GM18861 (cell line): ENCODE data around the gene TSPAN15.

ENCODE experiments used
- ATAC-seq: cut with Tn5 transposase; IDR thresholded peaks from one replicate; pipeline ENCODE4 v1.9.1; 2021; ENCODE audit not compliant: unreplicated experiment

TSPAN15 gene

DNA sequence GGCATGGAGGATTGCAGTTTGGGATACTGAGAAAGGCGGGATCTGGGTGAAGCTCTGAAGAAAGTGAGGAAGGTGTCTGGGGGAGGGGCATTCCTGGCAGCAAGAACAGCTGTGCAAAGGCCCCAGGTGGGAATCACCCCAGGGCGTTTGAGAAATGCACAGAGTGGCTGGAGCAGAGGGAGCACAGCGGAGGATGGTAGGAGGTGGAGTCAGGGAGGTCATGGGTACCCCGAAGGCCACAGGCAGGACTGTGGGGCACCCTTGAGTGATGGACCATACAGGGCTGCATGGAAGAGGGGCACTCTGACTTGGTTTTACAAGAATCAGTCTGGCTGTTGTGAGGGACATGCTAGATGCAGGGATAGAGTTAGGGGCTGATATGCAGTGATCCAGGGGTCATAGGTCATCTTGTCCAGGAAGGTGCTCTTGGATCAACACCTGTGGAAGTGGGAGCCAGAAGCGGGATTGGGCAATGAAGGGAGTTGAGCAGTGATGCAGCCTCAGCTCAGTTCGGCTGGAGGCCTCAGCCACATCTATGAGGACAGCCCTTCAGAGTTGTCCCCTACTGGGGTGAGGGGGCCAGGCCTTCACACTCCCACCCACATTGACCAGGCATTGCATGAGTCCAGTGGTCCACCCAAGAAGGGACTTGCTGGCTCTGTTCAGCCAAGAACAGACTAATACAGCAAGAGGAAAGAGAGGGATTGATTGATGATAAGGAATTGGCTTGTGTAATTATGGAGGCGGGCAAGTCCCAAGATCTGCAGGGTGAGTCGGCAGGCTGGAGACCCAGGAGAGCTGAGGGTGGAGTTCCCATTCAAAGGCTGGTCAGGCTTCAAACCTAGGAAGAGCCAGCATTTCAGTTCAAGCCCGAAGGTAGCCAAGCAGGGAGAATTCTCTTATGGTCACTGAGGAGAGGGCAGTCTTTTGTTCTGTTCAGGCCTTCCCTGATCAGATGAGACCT is 48.7 kb downstream of the TSPAN15 start:
- no peak for ATAC-seq

DNA sequence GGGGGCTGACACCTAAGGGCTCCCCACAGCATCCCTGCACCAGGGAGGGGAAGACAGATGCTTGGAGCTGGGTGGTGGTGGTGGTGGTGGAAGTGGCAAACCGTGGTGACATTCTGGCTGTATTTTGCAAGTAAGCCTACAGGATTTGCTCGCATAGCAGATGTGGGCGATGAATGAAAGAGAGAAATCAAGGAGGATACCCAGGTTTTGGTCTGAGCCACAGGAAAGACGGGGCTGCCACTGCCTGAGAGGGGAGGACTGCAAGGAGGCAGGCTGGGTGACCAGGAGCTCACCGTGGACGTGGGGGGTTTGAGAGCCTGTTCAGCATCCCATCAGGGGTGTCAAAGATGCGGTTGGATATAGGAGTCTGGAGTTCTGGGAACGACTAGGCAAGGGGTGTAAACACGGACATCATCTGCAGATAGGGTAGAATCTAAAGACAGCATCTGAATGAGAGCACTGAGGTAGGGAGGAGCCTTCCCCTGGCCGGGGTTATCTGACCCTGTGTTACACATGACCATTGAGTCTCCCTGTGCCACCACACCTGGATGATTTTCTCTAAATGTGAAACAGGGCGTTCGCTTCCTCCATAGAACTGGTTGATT is 49.7 kb downstream of the TSPAN15 start:
- ATAC-seq = no peak

DNA sequence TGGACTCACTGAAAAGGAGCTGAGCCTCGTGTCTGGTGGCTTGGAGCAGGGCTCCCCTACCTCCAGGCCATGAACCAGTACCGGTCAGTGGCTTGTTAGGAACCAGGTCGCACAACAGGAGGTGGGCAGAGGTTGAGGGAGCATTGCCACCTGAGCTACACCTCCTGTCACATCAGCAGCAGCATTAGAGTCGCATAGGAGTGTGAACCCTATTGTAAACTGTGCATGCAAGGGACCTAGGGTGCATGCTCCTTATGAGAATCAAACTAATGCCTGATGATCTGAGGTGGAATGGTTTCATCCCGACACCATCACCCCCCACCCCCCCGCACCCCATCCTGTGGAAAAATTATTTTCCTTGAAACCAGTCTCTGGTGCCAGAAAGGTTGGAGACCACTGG is 50.4 kb downstream of the TSPAN15 start:
- ATAC-seq = no peak

DNA sequence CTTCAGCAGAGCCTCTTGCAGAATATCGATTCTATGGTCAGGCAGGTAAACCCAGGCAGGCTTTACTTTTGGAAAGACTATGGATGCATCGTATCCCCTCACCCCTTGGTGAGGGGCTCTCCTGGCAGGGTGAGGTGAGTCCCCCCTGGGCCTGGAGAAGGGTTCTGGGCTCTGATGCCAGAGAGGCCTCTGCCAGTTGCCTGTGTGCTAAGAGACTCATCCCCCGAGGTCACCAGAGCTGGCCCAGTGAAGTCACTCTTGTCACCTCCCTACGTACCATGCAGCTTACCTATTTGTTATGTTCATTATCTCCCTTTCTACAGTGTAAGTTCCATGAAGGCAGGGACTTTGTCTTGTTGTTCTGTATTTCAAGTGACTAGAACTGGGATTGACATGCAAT is 51.3 kb downstream of the TSPAN15 start:
- ATAC-seq = no peak

DNA sequence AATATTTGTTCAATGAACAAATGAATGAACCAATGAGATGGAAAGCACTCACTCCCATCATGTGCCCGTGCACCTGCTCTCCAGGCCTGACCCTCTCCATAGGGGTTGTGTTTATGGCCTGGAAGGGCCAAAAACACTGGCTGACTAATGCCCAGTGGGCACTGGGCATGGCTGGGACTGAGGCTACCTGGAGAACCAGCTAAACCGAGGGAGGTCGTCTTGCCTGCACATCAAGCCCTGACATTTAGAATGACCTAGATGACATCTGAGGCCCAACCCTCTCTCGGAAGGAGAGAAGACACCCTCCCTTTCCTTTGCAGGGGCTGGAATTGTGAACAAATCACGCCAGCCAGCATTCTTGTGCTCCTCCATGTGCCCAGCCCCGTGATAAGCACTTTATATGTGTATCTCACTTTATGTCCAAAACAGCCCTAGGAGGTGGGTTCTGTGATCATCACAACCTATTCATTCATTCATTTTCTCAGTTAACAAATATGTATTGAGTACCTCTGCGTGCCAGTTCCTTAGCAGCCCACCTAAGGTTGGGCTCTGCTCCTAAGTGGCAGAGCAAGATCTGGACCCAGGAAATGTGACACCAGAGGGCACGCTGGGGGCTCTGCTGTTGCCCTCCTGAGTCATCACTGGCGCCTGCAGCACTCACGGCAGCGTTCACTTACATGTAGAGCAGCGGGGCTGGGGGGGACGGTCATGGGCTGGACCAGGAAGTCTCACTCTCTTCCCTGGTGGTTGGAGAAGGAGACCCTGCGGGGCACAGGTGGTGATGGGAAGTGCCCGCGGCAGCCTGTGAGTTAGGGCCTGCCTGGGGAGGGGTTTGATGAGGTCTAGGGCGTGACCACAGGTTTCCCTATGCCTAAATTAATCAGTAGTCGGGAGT is 52.0 kb downstream of the TSPAN15 start:
- ATAC-seq = no peak

DNA sequence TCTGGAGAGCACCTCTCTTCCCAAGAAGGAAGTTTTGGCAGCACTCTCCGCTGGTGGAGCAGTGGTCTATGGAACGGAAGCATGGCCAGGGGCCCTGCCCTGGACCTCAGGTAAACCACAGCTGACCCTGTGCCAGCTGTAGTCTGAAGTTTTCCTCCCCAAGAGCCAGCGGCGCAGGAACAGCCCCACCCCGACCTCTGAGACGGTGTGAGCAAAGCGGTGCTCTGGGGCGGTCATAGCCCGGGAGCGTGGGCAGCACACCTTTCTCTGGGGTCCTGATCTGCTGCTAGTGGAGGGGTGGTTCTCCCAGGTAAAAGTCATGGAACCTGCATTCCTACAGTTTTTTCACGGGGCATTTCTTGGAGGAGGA is 52.6 kb downstream of the TSPAN15 start:
- no peak for ATAC-seq

DNA sequence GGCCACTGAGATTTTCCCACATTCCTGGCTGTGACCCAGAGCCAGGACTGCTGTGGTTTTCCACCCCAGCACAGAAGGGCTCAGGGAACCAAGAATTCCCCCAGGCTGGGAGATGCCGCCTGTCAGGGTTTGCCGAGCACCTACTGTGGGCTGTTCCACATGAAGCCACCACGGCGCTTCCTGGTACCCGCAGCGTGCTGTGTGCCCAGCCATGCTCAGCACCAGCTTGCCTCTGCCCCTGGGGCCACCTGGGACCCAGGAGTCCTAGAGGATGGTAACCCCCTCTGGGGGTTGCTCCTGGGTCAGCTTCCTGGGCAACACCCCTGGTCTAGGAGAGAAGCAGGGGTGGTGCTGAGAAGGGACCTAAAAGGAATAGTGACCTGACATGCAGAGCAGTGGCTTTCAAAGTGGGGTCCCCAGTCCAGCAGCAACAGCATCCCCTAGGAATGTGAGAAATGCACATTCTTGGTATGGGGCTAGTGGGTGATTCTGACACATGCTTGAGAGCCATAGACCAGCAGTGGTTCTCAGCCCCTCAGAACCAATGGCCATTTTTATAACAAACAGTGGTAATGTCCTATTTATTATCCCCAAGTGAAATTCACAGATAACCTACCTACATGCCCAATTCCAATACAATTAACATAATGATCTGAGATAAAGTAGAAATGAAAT is 53.4 kb downstream of the TSPAN15 start:
- ATAC-seq = no peak

DNA sequence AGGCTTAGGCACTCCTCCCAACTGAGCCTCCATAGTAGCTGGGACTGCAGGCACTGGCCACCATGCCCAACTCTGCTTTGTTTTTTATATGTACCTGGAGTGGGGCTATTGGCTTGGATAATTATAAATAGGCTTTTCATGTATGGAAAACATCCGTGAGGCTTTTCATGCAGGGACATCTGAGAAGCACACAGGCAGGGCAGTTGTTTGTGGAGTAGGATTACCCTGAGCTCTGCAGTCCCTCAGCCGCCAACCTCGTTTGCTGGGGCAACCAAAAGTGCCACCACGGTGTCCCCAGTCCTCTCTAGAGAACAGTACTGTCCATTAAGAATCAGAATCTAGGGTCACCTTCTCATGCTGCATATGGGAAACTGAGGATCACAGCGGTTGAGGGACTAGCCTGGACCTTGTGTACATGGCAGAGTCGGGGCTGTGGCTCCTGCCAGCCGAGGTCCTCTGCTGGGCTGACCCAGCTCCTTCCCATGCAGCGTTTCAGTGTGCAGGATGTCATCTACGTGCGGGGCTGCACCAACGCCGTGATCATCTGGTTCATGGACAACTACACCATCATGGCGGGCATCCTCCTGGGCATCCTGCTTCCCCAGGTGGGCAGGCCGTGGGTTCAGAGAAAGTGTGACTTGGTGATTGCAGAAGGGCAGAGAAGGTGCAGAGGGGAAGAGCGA is 54.5 kb downstream of the TSPAN15 start:
- no peak for ATAC-seq

DNA sequence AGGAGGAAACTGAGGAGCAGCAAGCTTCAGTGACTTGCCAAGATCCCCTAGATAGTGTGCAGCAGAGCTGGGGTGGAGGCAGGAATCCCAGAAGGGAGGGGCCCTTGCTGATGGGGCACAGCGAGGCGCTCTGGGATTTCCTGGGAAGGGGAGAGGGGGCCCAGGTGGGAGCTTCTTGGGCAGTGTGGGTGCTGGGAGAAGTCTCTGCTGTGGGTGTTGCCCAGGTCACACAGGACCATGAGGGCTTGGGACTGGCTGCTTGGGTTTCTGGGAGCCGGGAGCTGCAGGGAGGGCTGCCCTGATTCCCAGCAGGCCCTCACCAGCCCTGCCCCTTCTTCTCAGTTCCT is 55.2 kb downstream of the TSPAN15 start:
- ATAC-seq = no peak

DNA sequence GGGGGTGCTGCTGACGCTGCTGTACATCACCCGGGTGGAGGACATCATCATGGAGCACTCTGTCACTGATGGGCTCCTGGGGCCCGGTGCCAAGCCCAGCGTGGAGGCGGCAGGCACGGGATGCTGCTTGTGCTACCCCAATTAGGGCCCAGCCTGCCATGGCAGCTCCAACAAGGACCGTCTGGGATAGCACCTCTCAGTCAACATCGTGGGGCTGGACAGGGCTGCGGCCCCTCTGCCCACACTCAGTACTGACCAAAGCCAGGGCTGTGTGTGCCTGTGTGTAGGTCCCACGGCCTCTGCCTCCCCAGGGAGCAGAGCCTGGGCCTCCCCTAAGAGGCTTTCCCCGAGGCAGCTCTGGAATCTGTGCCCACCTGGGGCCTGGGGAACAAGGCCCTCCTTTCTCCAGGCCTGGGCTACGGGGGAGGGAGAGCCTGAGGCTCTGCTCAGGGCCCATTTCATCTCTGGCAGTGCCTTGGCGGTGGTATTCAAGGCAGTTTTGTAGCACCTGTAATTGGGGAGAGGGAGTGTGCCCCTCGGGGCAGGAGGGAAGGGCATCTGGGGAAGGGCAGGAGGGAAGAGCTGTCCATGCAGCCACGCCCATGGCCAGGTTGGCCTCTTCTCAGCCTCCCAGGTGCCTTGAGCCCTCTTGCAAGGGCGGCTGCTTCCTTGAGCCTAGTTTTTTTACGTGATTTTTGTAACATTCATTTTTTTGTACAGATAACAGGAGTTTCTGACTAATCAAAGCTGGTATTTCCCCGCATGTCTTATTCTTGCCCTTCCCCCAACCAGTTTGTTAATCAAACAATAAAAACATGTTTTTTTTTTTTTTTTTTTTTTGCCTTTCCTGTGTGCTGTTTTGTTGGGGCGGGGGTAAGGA is 55.8 kb downstream of the TSPAN15 start:
- ATAC-seq = no peak

DNA sequence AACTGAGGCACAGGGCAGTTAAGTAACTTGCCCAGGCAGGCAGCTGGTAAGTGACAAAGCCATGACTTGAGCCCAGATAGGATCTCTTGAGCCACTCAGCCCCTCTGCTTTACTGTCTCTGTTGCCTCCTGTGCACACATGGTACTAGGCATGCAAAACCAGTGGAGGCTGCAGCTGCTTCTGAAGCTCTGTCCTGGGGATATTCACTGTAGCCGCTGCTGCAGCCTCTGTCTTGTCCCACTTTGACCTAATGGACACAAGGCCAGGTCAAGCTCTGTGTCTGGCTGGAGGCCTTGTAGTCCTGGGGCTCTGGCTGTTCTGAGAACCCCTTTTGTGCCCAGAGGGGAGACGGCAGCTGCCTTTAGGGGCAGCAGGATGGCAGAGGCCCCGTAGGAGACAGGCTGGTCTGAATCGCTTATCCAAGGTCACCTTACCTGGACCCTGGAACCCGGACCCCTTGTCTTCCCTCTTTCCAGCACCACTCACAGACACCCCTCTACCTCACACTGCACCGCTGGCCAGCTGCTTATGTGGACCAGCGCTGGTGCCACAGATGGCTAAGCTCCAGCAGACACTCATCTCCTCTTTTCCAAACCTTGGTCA is 57.6 kb downstream of the TSPAN15 start:
- no peak for ATAC-seq

DNA sequence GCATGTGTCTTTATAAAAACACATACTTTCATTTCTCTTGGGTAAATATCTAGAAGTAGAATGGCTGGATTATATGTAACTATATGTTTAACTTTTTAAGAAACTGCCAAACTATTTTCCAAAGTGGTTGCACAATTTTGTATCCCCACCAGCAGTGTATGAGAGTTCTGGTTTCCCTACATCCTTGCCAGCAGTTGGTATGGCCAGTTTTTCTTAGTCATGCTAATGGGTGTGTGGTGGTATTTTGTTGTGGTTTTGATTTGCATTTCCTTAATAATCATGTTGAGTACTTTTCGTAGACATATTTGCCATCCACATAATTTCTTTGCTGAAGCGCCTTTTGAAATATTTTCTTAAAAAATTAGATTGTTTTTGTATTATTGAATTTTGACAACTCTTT is 61.6 kb downstream of the TSPAN15 start:
- no peak for ATAC-seq

DNA sequence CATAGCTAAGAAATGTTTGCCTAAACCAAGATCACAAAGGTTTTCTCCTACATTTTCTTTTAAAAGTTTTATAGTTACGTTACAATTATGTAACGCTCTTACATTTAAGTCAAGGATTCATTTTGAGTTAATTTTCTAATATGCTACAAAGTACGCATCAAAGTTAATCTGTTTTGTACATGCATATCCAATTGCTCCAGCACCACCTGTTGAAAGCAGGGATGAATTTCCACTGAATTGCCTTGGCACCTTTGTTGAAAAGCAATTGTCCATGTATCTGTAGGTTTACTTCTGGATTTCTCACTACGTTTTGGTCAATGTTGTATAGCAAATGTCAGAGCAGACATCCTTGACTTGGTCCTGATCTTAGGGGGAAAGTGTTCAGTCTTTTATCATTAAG is 62.4 kb downstream of the TSPAN15 start:
- no peak for ATAC-seq

DNA sequence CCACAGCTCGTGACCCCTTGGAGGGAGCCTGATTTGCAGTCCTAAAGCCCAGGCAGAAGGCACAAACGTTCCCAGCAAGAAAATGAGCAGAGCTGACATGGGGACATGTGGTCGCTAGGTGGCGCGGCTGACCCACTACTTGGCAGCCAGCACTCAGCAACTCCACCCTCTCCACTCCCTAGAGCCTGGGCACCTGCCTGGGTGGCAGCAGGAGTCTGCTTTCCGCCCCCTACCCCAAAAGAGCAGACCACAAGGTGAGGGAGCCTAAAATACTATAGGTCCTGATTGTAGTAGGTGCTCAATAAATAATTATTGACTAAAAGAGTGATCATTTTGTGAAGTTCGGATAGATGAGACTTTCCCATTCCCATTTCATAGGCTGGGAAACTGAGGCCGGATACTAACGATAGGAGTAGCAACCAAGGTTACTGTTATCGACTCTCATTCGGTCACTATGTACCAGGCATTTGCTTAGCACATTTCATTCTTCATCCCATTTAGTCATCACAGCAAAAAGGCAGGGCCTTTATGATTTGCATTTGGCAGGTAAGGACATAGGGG is 64.5 kb downstream of the TSPAN15 start:
- ATAC-seq = no peak

DNA sequence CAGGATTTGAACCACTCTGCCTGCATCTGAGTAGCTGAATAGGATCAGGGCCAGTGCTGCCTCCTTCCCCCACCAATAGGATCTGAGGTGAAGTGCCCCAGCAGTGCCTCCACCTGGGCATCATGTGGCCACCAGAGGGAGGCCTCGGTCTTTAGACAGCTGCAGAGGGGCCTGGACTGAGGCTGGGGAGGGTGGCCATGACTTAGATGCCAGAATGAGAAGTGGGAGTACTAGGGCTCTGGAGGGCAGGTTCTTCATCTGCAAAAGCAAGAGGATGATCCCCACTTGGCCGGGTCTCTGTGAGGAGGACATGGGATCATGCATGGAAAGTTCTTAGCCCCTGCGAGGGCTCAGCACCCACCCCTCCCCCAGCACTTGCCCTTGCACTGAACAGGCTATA is 65.1 kb downstream of the TSPAN15 start:
- ATAC-seq = no peak

DNA sequence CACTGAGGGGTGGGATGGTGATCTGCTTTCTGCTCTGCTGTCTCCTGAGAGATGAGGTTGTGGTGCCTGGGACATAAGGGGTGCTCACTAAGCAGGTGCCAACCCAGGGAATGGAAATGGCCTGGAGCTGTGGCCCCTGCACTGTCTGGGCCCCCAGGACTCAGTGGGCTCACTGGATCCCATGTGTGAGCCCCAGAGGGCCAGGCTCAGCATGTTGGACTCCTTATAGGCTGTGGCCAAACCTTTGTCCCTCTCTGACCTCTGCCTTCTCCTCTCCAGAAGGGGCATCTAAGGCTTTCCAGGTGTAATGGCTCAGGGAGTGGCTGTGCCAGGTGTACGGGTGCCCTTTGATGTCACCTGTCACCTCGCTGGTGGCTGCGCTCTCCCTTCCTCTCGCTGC is 65.5 kb downstream of the TSPAN15 start:
- ATAC-seq = no peak

DNA sequence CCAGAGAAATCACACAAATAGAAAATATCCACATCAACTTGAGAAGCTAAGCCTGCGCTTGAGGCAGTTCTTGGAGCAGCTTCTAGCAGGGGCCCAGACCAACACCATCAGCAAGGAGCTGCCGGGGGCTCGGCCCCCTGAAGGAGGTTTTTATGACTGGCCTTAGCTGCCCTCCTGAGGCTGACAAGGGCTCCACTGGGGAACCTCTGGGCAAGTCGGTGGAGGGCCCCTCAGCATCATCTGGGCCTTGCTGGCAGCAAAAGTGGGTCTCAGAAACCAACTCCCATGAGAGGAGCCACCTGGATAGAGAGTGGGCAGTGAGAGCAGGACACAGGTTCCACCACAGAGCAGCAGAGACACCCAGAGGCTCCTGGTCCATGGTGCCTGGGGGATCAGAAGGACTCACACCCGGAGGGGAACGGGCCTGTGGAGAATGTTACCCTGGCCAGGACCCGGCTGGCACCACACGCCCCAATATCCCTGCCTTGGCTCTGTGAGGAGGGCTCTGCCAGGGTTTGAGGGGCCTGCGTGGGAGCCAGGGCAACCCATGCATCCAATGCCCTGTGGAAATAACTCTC is 66.1 kb downstream of the TSPAN15 start:
- no peak for ATAC-seq

DNA sequence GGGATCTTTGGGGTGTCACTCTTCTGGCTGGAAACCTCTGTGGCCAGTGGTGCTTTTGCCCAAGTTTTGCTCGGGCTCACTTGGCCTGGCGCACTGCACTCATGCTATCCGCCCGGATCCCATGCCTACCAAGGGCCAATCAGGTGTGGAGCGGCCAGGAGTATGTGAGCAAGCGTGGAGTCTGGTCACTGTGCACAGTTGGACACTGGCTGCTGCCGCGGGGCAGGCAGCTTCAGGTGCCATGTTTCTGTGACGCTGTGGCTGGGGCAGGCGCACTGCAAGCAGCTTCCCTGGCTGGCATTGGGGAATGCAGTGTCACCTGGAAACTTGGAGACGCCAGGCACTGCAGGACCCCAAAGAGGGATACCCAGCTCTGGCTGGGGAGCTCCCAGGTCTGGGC is 76.7 kb downstream of the TSPAN15 start:
- no peak for ATAC-seq

DNA sequence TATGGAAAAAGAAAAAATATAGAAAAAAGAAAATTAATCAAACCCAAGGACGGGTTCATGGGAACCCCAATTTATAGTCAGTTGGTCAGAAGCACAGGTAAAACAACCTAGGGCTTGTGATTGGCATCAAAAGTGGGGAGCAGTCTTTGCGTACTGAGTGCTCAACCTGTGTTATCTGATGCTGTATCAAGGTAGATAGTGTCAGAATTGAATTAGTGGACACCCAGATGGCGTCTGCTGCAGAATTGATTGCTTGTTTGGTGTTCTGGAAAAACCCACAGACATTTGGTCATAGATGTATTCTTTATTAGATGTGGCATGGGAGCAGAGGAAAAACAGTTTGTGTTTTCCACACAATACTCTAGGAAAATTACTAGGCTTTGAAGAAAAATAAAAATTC is 82.4 kb downstream of the TSPAN15 start:
- no peak for ATAC-seq
